Heart left ventricle (tissue), 16 donors: ENCODE measurements around the gene PDE1A. TPM values are rescaled to one million over a fixed set of nuclear protein-coding genes. Genes with fewer than 3 reads are reported as not detected.

Source experiments
- ATAC-seq, 4 donors: fragments of 200-7000 bp; cut with Tn5 transposase; one replicate each; pipeline ENCODE4 v1.9.1; 2020 to 2022; ENCODE audit warnings: moderate library complexity in 4 of 4, mild to moderate bottlenecking in 3 of 4, moderate number of reproducible peaks in 1 of 4
- DNase-seq, 5 donors: peaks; one replicate each; pipeline ENCODE4 v3.0.0-alpha.2; 2020
- H3K27ac ChIP-seq, 12 donors: fragments of 200-600 bp; sonication (generic) in 4 of 12; one replicate each; pipeline versions ENCODE4 v1.5.0 to v1.8.0; 2016 to 2022; ENCODE audit warnings: mild to moderate bottlenecking in 2 of 12
- H3K27me3 ChIP-seq, 9 donors: fragments of 200-600 bp; sonication (generic) in 2 of 9; one replicate each; pipeline versions ENCODE4 v1.5.1 to v1.8.0; 2016 to 2022; ENCODE audit warnings: mild to moderate bottlenecking in 3 of 9
- H3K36me3 ChIP-seq, 9 donors: fragments of 200-600 bp; sonication (generic) in 2 of 9; one replicate each; pipeline versions ENCODE4 v1.5.0 to v1.8.0; 2018 to 2022; ENCODE audit warnings: mild to moderate bottlenecking in 2 of 9
- H3K4me1 ChIP-seq, 12 donors: fragments of 200-600 bp; sonication (generic) in 4 of 12; one replicate each; pipeline versions ENCODE4 v1.5.0 to v1.8.0; 2016 to 2022; ENCODE audit warnings: mild to moderate bottlenecking in 3 of 12
- H3K4me3 ChIP-seq, 12 donors: fragments of 200-600 bp; sonication (generic) in 4 of 12; one replicate each; pipeline versions ENCODE4 v1.5.0 to v1.8.0; 2017 to 2022; ENCODE audit warnings: mild to moderate bottlenecking in 9 of 12, moderate library complexity in 4 of 12
- H3K9me3 ChIP-seq, 12 donors: fragments of 200-600 bp; sonication (generic) in 4 of 12; one replicate each; pipeline versions ENCODE4 v1.5.0 to v1.8.0; 2016 to 2022; ENCODE audit warnings: mild to moderate bottlenecking in 1 of 12
- CTCF ChIP-seq, 12 donors: fragments of 200-600 bp; sonication (generic) in 4 of 12; IDR thresholded peaks; one replicate each; pipeline versions ENCODE4 v1.5.0 to v1.8.0; 2018 to 2022; ENCODE audit warnings: antibody characterized with exemption in 12 of 12, mild to moderate bottlenecking in 5 of 12
- POLR2A ChIP-seq, 2 donors: fragments of 450-650 bp; IDR thresholded peaks; one replicate each; pipeline ENCODE4 v1.6.1; 2017; ENCODE audit warnings: antibody characterized with exemption in 2 of 2, mild to moderate bottlenecking in 2 of 2, moderate library complexity in 2 of 2
- WGBS, 4 donors: extraction: QIAGEN DNeasy Blood & Tissue Kit in 2 of 4; methylation state at CpG; one replicate each; pipeline versions ENCODE4 v1.1.5 to v1.1.7; 2013 to 2018; 5-methylcytosine and 5-hydroxymethylcytosine counted together
- intact Hi-C, 10 donors: fragments of 100-400 bp; cut with DNase I; formaldehyde crosslinking; loops; one replicate each; pipeline versions ENCODE4 v1.11.1 to v1.14.2; 2022
- polyA plus RNA-seq, 2 donors: library from polyadenylated mRNA; stranded (reverse); fragments of 200-250 nt; gene quantifications; one replicate each; pipeline ENCODE4 v1.2.3, GENCODE V29; 2013
- total RNA-seq, 9 donors: library from RNA; depleted of rRNA in 2 of 9; stranded (reverse); fragments of >200 nt in 2 of 9; fragmentation: NEBNext Ultra II Directional in 3 of 9; extraction: Animal tissue kit (Norgen Biotek cat#: 25700) in 3 of 9; gene quantifications; one replicate each; pipeline versions ENCODE4 v1.1.0 to v1.2.4, GENCODE V29; 2016 to 2023
- donor health status: ischemic (EF 13 %, LVEDD 7.1; RV severe dilation, severe dysfunction).
- donor health status: healthy with polysubstance abuse.
- donor health status: DM: no; HTN: yes; CAD: no.
- donor health status: DM: no; HTN: no; CAD: no.
- donor health status: ischemic (EF 25% LVEDD 6.9; RV normal size, moderate dysfunction).
- donor health status: ischemic (EF 25% LVEDD 5.7; RV mildly dilated, moderate dysfunction).
- donor health status: healthy.
- donor health status: DM: yes; HTN: yes; CAD: no.
- donor health status: ischemic (EF 35%, LVEDD 5.7; RV mildly dilated, moderate dysfunction).
- donor health status: nonischemic (EF 11% LVEDD 7.7; RV severe dilation, severe dysfunction).
- donor health status: DM: yes; HTN: yes; CAD: no.
- donor health status: PGD.
- donor health status: ischemic (EF 29% LVEDD 5.4; RV normal size, mild dysfunction).
- donor health status: nonischemic (EF 23%, LVEDD 6.1; RV moderate dilation, normal function).

Gene PDE1A
- total and polyA plus RNA-seq, 11 donors, result 2.5 to 25.5 (median 5.5) TPM

- H3K4me1 ChIP-seq, result no peaks in the 10 kb centered on the region
- 81 to 100% (median 95%) methylated on average over 2 to 3 of the region's 3 CpGs for WGBS, 4 donors
- H3K36me3 ChIP-seq, result no peaks in the 10 kb centered on the region
- DNase-seq, result no peak
- TF ChIP-seq POLR2A (IDR thresholded peaks at IDR 0.05) (no peak), CTCF (IDR thresholded peaks at IDR 0.05) (no peak)
- no peaks in the 10 kb centered on the region for H3K9me3 ChIP-seq
- intact Hi-C loops, result no loop called here
- no peak overlapping the region for H3K4me3 ChIP-seq
- ATAC-seq, result peak in 1 of 4 donors; percentile 15
- H3K27me3 ChIP-seq, result no peaks in the 10 kb centered on the region
- no peak overlapping the region for H3K27ac ChIP-seq
Measured at GRCh38 chr2:182163878-182164277, 263.0 kb downstream of the PDE1A start.

- no peak overlapping the region for H3K4me3 ChIP-seq
- 37 to 46% (median 38%) methylated on average over 2 of the region's 2 CpGs for WGBS, 4 donors
- ATAC-seq, result peak in 2 of 4 donors; percentile 30 to 48
- intact Hi-C loops, result no loop called here
- H3K4me1 ChIP-seq, result peaks cover 0 to 20% (median 2%) of the 10 kb centered on the region in 12 donors
- DNase-seq, result no peak
- TF ChIP-seq CTCF (IDR thresholded peaks at IDR 0.05), result no peak
- TF ChIP-seq POLR2A (IDR thresholded peaks at IDR 0.05), result no peak
- no peaks in the 10 kb centered on the region for H3K9me3 ChIP-seq
- H3K36me3 ChIP-seq, result no peaks in the 10 kb centered on the region
- no peaks in the 10 kb centered on the region for H3K27me3 ChIP-seq
- H3K27ac ChIP-seq, result no peak overlapping the region
Measured at GRCh38 chr2:182148344-182148743, 278.5 kb downstream of the PDE1A start.

- no peak overlapping the region for H3K4me3 ChIP-seq
- ATAC-seq, result peak; percentile 81 to 96 (median 94)
- WGBS, 4 donors, result 16 to 28% (median 25%) methylated on average over 1 of the region's 1 CpG
- no peaks in the 10 kb centered on the region for H3K9me3 ChIP-seq
- TF ChIP-seq CTCF (IDR thresholded peaks at IDR 0.05), result no peak
- no peak for TF ChIP-seq POLR2A (IDR thresholded peaks at IDR 0.05)
- intact Hi-C loops, result no loop called here
- no peaks in the 10 kb centered on the region for H3K27me3 ChIP-seq
- H3K4me1 ChIP-seq, result peaks cover 0 to 25% (median 4%) of the 10 kb centered on the region in 12 donors
- peak in 4 of 5 donors; percentile 26 to 54 (median 42) for DNase-seq
- peak overlapping the region in 2 of 12 donors; percentile 28 to 32 for H3K27ac ChIP-seq
- H3K36me3 ChIP-seq, result no peaks in the 10 kb centered on the region
Measured at GRCh38 chr2:182144776-182145165, 282.1 kb downstream of the PDE1A start.

- Histone ChIP-seq H3K9me3 (no peaks in the 10 kb centered on the region), H3K36me3 (no peaks in the 10 kb centered on the region), H3K4me3 (no peak overlapping the region), H3K27me3 (no peaks in the 10 kb centered on the region), H3K27ac (peak overlapping the region in 1 of 12 donors; percentile 32), H3K4me1 (peaks cover 0 to 25% (median 4%) of the 10 kb centered on the region in 12 donors)
- 57 to 62% (median 59%) methylated on average over 7 of the region's 7 CpGs for WGBS, 4 donors
- intact Hi-C loops, result no loop called here
- TF ChIP-seq CTCF (IDR thresholded peaks at IDR 0.05), result no peak
- TF ChIP-seq POLR2A (IDR thresholded peaks at IDR 0.05), result no peak
- ATAC-seq, result no peak
- DNase-seq, result no peak
Measured at GRCh38 chr2:182144041-182144775, 282.6 kb downstream of the PDE1A start.
